Spleen (tissue), 11 donors: Measurements from ENCODE around the gene THOC2. TPM values are rescaled to one million over a fixed set of nuclear protein-coding genes. Genes with fewer than 3 reads are reported as not detected.

Experiments
- DNase-seq: peaks from one replicate; pipeline ENCODE4 v3.0.0-alpha.2; 2020
- H3K27ac ChIP-seq, 8 donors: fragments of 200-600 bp; sonication (generic) in 7 of 8; 1 replicate in 4 of 8; 2 replicates in 4 of 8; pipeline versions ENCODE4 v1.5.0 to v1.8.0; 2016 to 2021; ENCODE audit warnings: inconsistent platforms in 4 of 8, mild to moderate bottlenecking in 4 of 8, moderate library complexity in 1 of 8
- H3K27me3 ChIP-seq, 7 donors: fragments of 200-600 bp; sonication (generic) in 6 of 7; replicated peaks in 1 of 7; 1 replicate in 4 of 7; 2 replicates in 3 of 7; pipeline versions ENCODE4 v1.5.0 to v1.8.0; 2016 to 2021; ENCODE audit warnings: inconsistent platforms in 3 of 7, mild to moderate bottlenecking in 1 of 7
- H3K36me3 ChIP-seq, 6 donors: fragments of 200-600 bp; sonication (generic) in 5 of 6; 1 replicate in 4 of 6; 2 replicates in 2 of 6; pipeline versions ENCODE4 v1.5.0 to v1.8.0; 2016 to 2021; ENCODE audit warnings: inconsistent platforms in 2 of 6
- H3K4me1 ChIP-seq, 6 donors: fragments of 200-600 bp; sonication (generic) in 5 of 6; 1 replicate in 3 of 6; 2 replicates in 3 of 6; pipeline versions ENCODE4 v1.5.0 to v1.8.0; 2016 to 2021; ENCODE audit warnings: inconsistent platforms in 3 of 6
- H3K4me3 ChIP-seq, 8 donors: fragments of 200-600 bp; sonication (generic) in 7 of 8; 1 replicate in 4 of 8; 2 replicates in 4 of 8; pipeline versions ENCODE4 v1.5.0 to v1.8.0; 2016 to 2021; ENCODE audit warnings: inconsistent platforms in 4 of 8, mild to moderate bottlenecking in 4 of 8, moderate library complexity in 2 of 8
- H3K9me3 ChIP-seq, 8 donors: fragments of 200-600 bp; sonication (generic) in 7 of 8; 1 replicate in 4 of 8; 2 replicates in 4 of 8; pipeline versions ENCODE4 v1.5.0 to v1.8.0; 2016 to 2021; ENCODE audit warnings: inconsistent platforms in 4 of 8
- POLR2A ChIP-seq, 3 donors: fragments of 450-650 bp; IDR thresholded peaks; one replicate each; pipeline ENCODE4 v1.5.1; 2017; ENCODE audit warnings: antibody characterized with exemption in 3 of 3, mild to moderate bottlenecking in 1 of 3
- POLR2AphosphoS5 ChIP-seq, 3 donors: sonication (generic); formaldehyde crosslinking; IDR thresholded peaks; one replicate each; pipeline ENCODE4 v1.5.1; 2017; ENCODE audit warnings: antibody characterized with exemption in 3 of 3
- WGBS, 5 donors: extraction: QIAGEN DNeasy Blood & Tissue Kit in 3 of 5; methylation state at CpG; one replicate each; pipeline versions ENCODE4 v1.1.5 to v1.1.7; 2013 to 2018; 5-methylcytosine and 5-hydroxymethylcytosine counted together
- intact Hi-C: fragments of 100-400 bp; cut with DNase I; formaldehyde crosslinking; loops from one replicate; pipeline ENCODE4 v1.15.0; 2023; ENCODE audit warnings: low total_unique reads
- polyA plus RNA-seq, 3 donors: library from polyadenylated mRNA; stranded (reverse); fragments of 200-250 nt; gene quantifications; one replicate each; pipeline ENCODE4 v1.2.1, GENCODE V29; 2013
- total RNA-seq, 7 donors: library from RNA; depleted of rRNA in 3 of 7; stranded (reverse); fragments of >200 nt in 3 of 7; fragmentation: NEBNext Ultra II Directional in 4 of 7; extraction: Animal tissue kit (Norgen Biotek cat#: 25700) in 4 of 7; gene quantifications; one replicate each; pipeline versions ENCODE4 v1.1.0 to v1.2.1, GENCODE V29; 2016 to 2021
- TF ChIP-seq, protein P1 (sequence below), 11 experiments: fragments of 200-600 bp in 7 of 11; fragments of 450-650 bp in 4 of 11; sonication (generic) in 4 of 11; IDR thresholded peaks in 8 of 11; conservative IDR thresholded peaks in 3 of 11; 1 replicate in 7 of 11; 2 replicates in 4 of 11; pipeline versions ENCODE4 v1.4.0 to v1.8.0; 2016 to 2021; ENCODE audit warnings: antibody characterized with exemption in 11 of 11, inconsistent platforms in 4 of 11, mild to moderate bottlenecking in 1 of 11
- donor health status: healthy with polysubstance abuse.
- donor health status: DM: no; HTN: no; CAD: no; lungs with moderate emphysema.
- donor health status: DM: no; HTN: no; CAD: no.
- donor health status: Bipolar disorder and iron deficiency.
- donor health status: healthy.
- donor health status: DM: no; HTN: no; CAD: no.
- donor health status: DM: yes; HTN: yes; CAD: no.

THOC2 gene
- total and polyA plus RNA-seq, 10 donors = 36.4 to 158 (median 77.8) TPM

DNA sequence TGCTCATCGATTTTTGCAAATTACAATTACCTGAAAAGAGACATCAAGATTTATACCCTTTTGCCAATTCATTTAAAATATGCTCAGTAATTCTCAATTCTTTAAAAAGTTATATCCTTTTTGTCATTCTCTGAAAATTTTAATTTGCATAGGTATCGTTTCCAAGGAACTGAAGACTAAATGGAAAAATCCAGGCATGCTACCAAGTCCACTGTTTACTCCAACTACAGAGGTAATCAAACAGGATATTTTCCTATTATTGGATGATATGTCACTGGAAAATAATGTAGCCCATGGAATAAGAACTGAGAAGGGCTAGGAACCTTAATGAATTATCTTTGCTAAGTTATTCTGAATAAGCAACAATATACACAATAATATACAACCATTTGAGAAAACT is 132.7 kb downstream of the THOC2 start:
- H3K27ac ChIP-seq = no peak overlapping the region
- H3K36me3 ChIP-seq = peaks cover 0 to 48% (median 13%) of the 10 kb centered on the region in 6 donors
- TF ChIP-seq POLR2A (IDR thresholded peaks at IDR 0.05) (no peak), POLR2AphosphoS5 (IDR thresholded peaks at IDR 0.05) (no peak)
- TF ChIP-seq, protein P1, sequence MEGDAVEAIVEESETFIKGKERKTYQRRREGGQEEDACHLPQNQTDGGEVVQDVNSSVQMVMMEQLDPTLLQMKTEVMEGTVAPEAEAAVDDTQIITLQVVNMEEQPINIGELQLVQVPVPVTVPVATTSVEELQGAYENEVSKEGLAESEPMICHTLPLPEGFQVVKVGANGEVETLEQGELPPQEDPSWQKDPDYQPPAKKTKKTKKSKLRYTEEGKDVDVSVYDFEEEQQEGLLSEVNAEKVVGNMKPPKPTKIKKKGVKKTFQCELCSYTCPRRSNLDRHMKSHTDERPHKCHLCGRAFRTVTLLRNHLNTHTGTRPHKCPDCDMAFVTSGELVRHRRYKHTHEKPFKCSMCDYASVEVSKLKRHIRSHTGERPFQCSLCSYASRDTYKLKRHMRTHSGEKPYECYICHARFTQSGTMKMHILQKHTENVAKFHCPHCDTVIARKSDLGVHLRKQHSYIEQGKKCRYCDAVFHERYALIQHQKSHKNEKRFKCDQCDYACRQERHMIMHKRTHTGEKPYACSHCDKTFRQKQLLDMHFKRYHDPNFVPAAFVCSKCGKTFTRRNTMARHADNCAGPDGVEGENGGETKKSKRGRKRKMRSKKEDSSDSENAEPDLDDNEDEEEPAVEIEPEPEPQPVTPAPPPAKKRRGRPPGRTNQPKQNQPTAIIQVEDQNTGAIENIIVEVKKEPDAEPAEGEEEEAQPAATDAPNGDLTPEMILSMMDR (IDR thresholded peaks at IDR 0.05 in 8 of 11, conservative IDR thresholded peaks at IDR 0.05 in 3 of 11) = no peak
- DNase-seq = no peak
- no peak overlapping the region for H3K4me3 ChIP-seq
- 83 to 98% (median 98%) methylated on average over 2 of the region's 2 CpGs for WGBS, 5 donors
- H3K4me1 ChIP-seq = no peaks in the 10 kb centered on the region
- no peaks in the 10 kb centered on the region for H3K27me3 ChIP-seq
- no peaks in the 10 kb centered on the region for H3K9me3 ChIP-seq
- intact Hi-C loops = no loop called here

DNA sequence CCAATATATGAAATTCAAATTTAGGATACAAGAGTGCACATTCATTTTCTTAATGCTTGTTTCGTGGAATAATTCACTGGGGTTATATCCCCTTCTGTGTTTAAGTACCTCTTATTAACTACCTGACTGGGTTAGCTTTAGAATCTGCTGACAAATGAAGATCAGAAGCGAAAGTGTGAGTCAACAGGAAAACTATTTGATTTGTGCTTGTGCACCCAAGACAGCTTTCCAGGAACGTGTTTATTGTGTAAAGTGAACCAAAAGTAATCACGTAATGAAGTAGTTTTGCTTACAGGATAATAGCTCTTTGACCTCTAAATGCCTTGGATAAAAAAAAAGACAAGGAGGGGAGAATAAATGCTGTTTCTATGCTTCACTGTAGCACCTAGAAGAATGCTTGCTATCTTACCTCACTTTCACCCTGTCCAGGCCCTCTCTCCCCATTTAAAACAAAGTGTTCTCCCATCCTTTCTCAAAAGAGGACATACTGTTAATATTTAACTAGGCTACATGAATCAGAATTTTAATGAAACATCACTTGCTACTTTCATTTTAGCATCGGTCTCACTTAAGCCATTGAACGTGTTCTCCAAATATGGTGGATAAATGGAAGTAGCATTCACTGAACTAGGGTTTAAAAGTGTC is 141.9 kb downstream of the THOC2 start:
- WGBS, 5 donors = 47 to 63% (median 52%) methylated on average over 6 of the region's 6 CpGs

DNA sequence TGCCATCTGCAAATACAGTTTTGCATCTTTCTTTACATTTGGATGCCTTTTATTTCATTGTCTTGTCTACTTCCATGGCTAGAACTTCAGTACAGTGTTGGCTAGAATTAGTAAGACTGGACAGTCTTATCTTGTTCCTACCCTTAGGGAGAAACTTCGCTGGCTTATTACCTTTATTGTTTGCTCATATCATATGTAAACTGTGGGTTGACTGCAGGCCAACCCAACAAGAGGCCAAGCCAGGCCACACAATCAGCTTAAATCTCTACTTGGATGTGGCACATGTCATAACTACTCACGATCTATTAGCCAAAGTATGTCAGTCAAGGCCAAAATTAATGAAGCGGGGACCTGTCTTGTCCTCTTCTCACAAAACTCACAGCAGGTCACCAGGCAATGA is 144.1 kb downstream of the THOC2 start:
- no peak overlapping the region for H3K27ac ChIP-seq
- H3K4me3 ChIP-seq = no peak overlapping the region
- no peaks in the 10 kb centered on the region for H3K27me3 ChIP-seq
- TF ChIP-seq POLR2AphosphoS5 (IDR thresholded peaks at IDR 0.05) = no peak
- TF ChIP-seq, protein P1 (IDR thresholded peaks at IDR 0.05 in 8 of 11, conservative IDR thresholded peaks at IDR 0.05 in 3 of 11) = no peak
- no peak for TF ChIP-seq POLR2A (IDR thresholded peaks at IDR 0.05)
- no peaks in the 10 kb centered on the region for H3K4me1 ChIP-seq
- 81 to 96% (median 92%) methylated on average over 3 of the region's 3 CpGs for WGBS, 5 donors
- H3K36me3 ChIP-seq = no peaks in the 10 kb centered on the region
- intact Hi-C loops = no loop called here
- H3K9me3 ChIP-seq = no peaks in the 10 kb centered on the region
- no peak for DNase-seq

More for the DNA sequence above, 141.9 kb downstream of the THOC2 start:
- intact Hi-C loops = no loop called here
- H3K4me1 ChIP-seq = no peaks in the 10 kb centered on the region
- H3K27ac ChIP-seq = no peak overlapping the region
- H3K4me3 ChIP-seq = no peak overlapping the region
- no peak for DNase-seq
- H3K36me3 ChIP-seq = no peaks in the 10 kb centered on the region
- no peaks in the 10 kb centered on the region for H3K9me3 ChIP-seq
- no peaks in the 10 kb centered on the region for H3K27me3 ChIP-seq
- TF ChIP-seq, protein P1 (IDR thresholded peaks at IDR 0.05 in 8 of 11, conservative IDR thresholded peaks at IDR 0.05 in 3 of 11) = no peak
- TF ChIP-seq POLR2A (IDR thresholded peaks at IDR 0.05) = no peak

DNA sequence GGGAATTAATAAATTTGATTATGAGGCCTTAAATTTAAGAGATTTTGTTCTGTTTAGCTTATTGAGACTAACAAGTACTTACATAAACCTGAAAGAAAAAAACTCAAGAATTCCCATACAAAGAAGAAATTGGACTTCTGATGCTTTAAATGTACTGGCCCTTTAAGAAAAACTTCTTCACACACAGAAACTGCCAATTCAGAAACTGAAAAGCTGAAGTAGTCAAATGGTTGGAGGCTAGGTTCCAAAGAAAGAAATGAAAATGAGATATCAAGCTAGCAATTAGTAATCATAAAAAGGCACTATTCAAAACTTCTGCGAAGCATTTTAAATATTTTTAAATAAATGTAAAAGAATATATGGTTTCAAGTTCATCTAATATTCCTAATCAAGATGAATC is 151.3 kb downstream of the THOC2 start:
- Histone ChIP-seq H3K27me3 (no peaks in the 10 kb centered on the region), H3K4me1 (no peaks in the 10 kb centered on the region), H3K27ac (no peak overlapping the region), H3K4me3 (no peak overlapping the region), H3K36me3 (no peaks in the 10 kb centered on the region), H3K9me3 (peaks cover 0 to 4% (median 0%) of the 10 kb centered on the region in 8 donors)
- intact Hi-C loops = no loop called here
- 44 to 68% (median 55%) methylated on average over 1 of the region's 1 CpG for WGBS, 5 donors
- no peak for TF ChIP-seq POLR2AphosphoS5 (IDR thresholded peaks at IDR 0.05)
- TF ChIP-seq, protein P1 (IDR thresholded peaks at IDR 0.05 in 8 of 11, conservative IDR thresholded peaks at IDR 0.05 in 3 of 11) = no peak
- TF ChIP-seq POLR2A (IDR thresholded peaks at IDR 0.05) = no peak
- DNase-seq = no peak
